ENCODE data around the gene ZNF622. TPM values are rescaled to one million over a fixed set of nuclear protein-coding genes. Genes with fewer than 3 reads are reported as not detected.
A peak's percentile ranks its signal among the peaks of the same experiment; 100 is the strongest.

Gene ZNF622
- polyA plus RNA-seq, 1 donor (not counting 4 experiments of a cell fraction or from before 2014, with no cell fraction given), result 23.1 TPM

- Histone ChIP-seq H3K9ac (ENCODE audit: control insufficient read depth, extremely low read depth, insufficient read depth, low read length) (no peak overlapping the region), H3K27ac (ENCODE audit: control insufficient read depth, insufficient read depth, low read length) (no peak overlapping the region)
- DNase-seq (ENCODE audit: low read depth, low spot score), result no peak
These were observed 7.7 kb downstream of the ZNF622 start for GRCh38 chr5:16457853-16458252.

DNA sequence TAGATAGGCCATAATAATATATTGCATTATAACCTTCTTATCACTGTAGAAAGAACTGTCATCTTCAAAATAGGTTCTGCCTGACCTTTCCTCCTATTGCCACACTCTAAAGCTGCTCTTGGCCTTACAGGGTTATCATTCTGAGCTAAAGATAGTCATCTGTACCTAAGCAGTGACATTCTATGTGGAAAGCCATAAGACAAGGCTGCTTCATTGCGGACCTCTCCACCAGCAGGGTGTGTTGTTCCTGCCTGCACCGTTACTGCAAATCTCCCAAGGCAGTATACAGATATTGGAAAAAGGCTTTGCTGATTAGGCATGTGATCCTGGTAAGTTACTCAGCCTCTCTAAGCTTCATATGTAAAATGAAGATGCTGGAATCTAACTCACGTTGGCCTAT, 8.1 kb downstream of the ZNF622 start:
- peaks cover 21 to 47% of the 10 kb centered on the region in 2 experiments for H3K36me3 ChIP-seq (ENCODE audit: control insufficient read depth in 2 of 2, extremely low read depth in 1 of 2, insufficient read depth in 2 of 2, low read length in 2 of 2)
- dilution Hi-C loops (cut with MboI; ENCODE audit: extremely low pct_ligation_motif_present, low sequenced_read_pairs), result no loop called here
- no peaks in the 10 kb centered on the region for H3K9me1 ChIP-seq (ENCODE audit: control insufficient read depth, extremely low read depth, insufficient read depth, low read length)
- no peaks in the 10 kb centered on the region for H3K27me3 ChIP-seq (ENCODE audit: control insufficient read depth, extremely low read depth, insufficient read depth, low read length)
- no peak overlapping the region for H3K4me3 ChIP-seq (ENCODE audit: control insufficient read depth in 2 of 3, extremely low read depth in 1 of 3, insufficient read depth in 2 of 3, low read depth in 1 of 3, low read length in 3 of 3)
- H3K9ac ChIP-seq (ENCODE audit: control insufficient read depth, extremely low read depth, insufficient read depth, low read length), result no peak overlapping the region
- TF ChIP-seq EZH2 (IDR thresholded peaks at IDR 0.05; ENCODE audit: low read length) (no peak), CTCF (optimal IDR thresholded peaks at IDR 0.05 in 1 of 3, IDR thresholded peaks at IDR 0.05 in 1 of 3, conservative IDR thresholded peaks at IDR 0.05 in 1 of 3; ENCODE audit: extremely low read depth in 1 of 3, insufficient read depth in 2 of 3, low read length in 3 of 3) (peak in 1 of 3 experiments; percentile 21)
- no peaks in the 10 kb centered on the region for H3K9me3 ChIP-seq (ENCODE audit: control insufficient read depth, low read depth, low read length)
- no peak overlapping the region for H2AFZ ChIP-seq (ENCODE audit: control insufficient read depth, low read length)
- no peak for FAIRE-seq
- peaks cover 13% of the 10 kb centered on the region for H3K4me1 ChIP-seq (ENCODE audit: control insufficient read depth, extremely low read depth, insufficient read depth, low read length)
- no peak for DNase-seq (ENCODE audit: low read depth, low spot score)
- H3K27ac ChIP-seq (ENCODE audit: control insufficient read depth, insufficient read depth, low read length), result no peak overlapping the region
- no peak overlapping the region for H3K4me2 ChIP-seq (ENCODE audit: control insufficient read depth, extremely low read depth, insufficient read depth, low read depth, low read length)
- peaks cover 53% of the 10 kb centered on the region for H3K79me2 ChIP-seq (ENCODE audit: control insufficient read depth, insufficient read depth, low read length)
- no peaks in the 10 kb centered on the region for H4K20me1 ChIP-seq (ENCODE audit: control insufficient read depth, extremely low read depth, insufficient read depth, low read length)

More at GRCh38 chr5:16457853-16458252, 7.7 kb downstream of the ZNF622 start:
- Histone ChIP-seq H3K9me3 (ENCODE audit: control insufficient read depth, low read depth, low read length) (no peaks in the 10 kb centered on the region), H3K4me1 (ENCODE audit: control insufficient read depth, extremely low read depth, insufficient read depth, low read length) (peaks cover 13% of the 10 kb centered on the region), H3K27me3 (ENCODE audit: control insufficient read depth, extremely low read depth, insufficient read depth, low read length) (no peaks in the 10 kb centered on the region), H3K4me2 (ENCODE audit: control insufficient read depth, extremely low read depth, insufficient read depth, low read depth, low read length) (no peak overlapping the region), H2AFZ (ENCODE audit: control insufficient read depth, low read length) (no peak overlapping the region), H3K36me3 (ENCODE audit: control insufficient read depth in 2 of 2, extremely low read depth in 1 of 2, insufficient read depth in 2 of 2, low read length in 2 of 2) (peaks cover 24 to 46% of the 10 kb centered on the region in 2 experiments), H3K9me1 (ENCODE audit: control insufficient read depth, extremely low read depth, insufficient read depth, low read length) (no peaks in the 10 kb centered on the region), H3K4me3 (ENCODE audit: control insufficient read depth in 2 of 3, extremely low read depth in 1 of 3, insufficient read depth in 2 of 3, low read depth in 1 of 3, low read length in 3 of 3) (no peak overlapping the region), H3K79me2 (ENCODE audit: control insufficient read depth, insufficient read depth, low read length) (peaks cover 56% of the 10 kb centered on the region), H4K20me1 (ENCODE audit: control insufficient read depth, extremely low read depth, insufficient read depth, low read length) (no peaks in the 10 kb centered on the region)
- dilution Hi-C loops (cut with MboI; ENCODE audit: extremely low pct_ligation_motif_present, low sequenced_read_pairs), result no loop called here
- FAIRE-seq, result no peak
- TF ChIP-seq EZH2 (IDR thresholded peaks at IDR 0.05; ENCODE audit: low read length) (no peak), CTCF (optimal IDR thresholded peaks at IDR 0.05 in 1 of 3, IDR thresholded peaks at IDR 0.05 in 1 of 3, conservative IDR thresholded peaks at IDR 0.05 in 1 of 3; ENCODE audit: extremely low read depth in 1 of 3, insufficient read depth in 2 of 3, low read length in 3 of 3) (no peak)

All from keratinocyte (primary cell).